ENCODE results near the gene RAB20. TPM values are rescaled to one million over a fixed set of nuclear protein-coding genes. Genes with fewer than 3 reads are reported as not detected.

RAB20 gene
- polyA plus RNA-seq, 1 donor, result 6.5 TPM

Other genes with a start within 250 kb of the RAB20 start
- 40.8 TPM for gene NAXD, start 53.8 kb upstream of the RAB20 start, polyA plus RNA-seq (ENCODE audit: insufficient read length)
- gene CARS2, start 144.4 kb upstream of the RAB20 start, polyA plus RNA-seq (ENCODE audit: insufficient read length), result 84.9 TPM
- 26.4 TPM for gene ING1, start 152.0 kb upstream of the RAB20 start, polyA plus RNA-seq (ENCODE audit: insufficient read length)

Measured in left kidney (tissue), 1 donor.